ENCODE data around the gene XRCC4.

XRCC4 gene

DNA sequence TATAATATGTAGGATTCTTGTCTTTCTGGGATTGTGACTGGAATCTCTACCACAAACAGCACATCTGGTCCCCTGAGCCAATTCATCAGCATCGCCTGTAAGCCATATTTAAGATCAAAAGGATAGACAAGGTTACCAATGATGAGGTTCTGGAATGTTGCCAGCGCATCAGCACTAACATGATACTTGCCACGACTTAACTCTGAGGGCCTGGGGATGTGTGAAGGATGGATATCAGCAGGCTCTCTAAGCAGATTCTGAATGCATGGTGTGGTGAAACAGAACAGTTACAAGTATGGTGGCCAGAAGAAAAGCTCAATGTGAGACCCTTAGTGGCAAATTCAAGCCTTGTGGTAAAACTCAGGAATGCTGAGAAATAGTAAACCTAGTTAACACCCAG lies 143.0 kb downstream of the XRCC4 start:
- TF ChIP-seq GATA2 (IDR thresholded peaks at IDR 0.05; ENCODE audit: low read depth, low read length) (peak; percentile 95), GATA3 (IDR thresholded peaks at IDR 0.05; ENCODE audit: low read depth, low read length) (peak; percentile 88)

DNA sequence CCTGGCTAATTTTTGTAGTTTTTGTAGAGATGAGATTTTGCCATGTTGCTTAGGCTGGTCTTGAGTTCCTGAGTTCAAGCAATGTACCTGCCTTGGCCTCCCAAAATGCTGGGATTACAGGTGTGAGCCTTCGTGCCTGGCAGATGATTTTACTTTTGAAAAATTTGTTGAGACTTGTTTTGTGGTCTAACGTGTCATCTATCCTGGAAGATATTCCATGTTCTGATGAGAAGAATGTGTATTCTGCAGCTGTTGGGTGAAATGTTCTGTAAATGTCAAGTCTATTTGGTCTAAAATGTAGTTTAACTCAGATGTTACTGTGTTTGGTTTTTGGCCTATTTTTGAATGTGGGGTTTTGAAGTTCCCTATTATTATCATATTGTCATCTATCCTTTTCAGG lies 145.6 kb downstream of the XRCC4 start:
- TF ChIP-seq GATA2 (IDR thresholded peaks at IDR 0.05; ENCODE audit: low read depth, low read length) (no peak), GATA3 (IDR thresholded peaks at IDR 0.05; ENCODE audit: low read depth, low read length) (no peak)

DNA sequence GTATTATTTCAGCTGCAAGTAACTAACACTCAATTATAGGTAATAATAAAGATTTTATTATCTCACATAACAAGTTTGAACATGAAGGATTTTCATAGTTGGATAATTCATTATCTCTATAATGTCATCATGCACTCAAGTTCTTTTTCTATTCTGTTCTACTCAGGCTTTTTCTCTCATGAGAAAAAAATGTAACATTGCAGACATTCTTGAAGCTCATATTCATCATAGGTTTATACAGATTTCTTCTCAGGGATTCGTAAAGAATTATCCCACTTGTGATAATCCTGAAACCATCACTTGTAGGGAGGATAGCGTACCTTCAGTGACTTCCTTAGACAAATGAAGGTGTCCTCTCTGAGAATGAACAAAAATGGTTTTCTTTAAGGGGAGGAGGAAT lies 150.3 kb downstream of the XRCC4 start:
- TF ChIP-seq GATA3 (IDR thresholded peaks at IDR 0.05; ENCODE audit: low read depth, low read length) (no peak), GATA2 (IDR thresholded peaks at IDR 0.05; ENCODE audit: low read depth, low read length) (no peak)

DNA sequence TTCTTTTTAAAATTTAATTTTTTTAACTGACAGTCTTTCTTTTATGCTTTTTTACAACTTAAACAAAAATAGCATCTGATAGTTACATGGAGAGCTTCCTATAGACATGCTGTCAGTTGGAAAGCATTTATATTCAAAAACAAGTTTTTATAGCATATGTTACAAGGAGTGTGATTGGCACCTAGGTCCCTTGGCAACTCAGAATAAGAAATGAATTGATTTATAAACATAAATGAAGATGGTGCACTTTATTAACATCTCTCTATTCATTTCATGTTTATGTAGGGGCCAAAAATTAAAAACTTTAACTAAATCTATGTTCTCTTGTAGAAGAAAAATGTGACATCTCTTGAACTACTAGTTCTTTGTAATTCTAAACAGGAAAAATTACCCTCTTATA lies 153.2 kb downstream of the XRCC4 start:
- no peak for TF ChIP-seq GATA3 (IDR thresholded peaks at IDR 0.05; ENCODE audit: low read depth, low read length)
- TF ChIP-seq GATA2 (IDR thresholded peaks at IDR 0.05; ENCODE audit: low read depth, low read length) = no peak

DNA sequence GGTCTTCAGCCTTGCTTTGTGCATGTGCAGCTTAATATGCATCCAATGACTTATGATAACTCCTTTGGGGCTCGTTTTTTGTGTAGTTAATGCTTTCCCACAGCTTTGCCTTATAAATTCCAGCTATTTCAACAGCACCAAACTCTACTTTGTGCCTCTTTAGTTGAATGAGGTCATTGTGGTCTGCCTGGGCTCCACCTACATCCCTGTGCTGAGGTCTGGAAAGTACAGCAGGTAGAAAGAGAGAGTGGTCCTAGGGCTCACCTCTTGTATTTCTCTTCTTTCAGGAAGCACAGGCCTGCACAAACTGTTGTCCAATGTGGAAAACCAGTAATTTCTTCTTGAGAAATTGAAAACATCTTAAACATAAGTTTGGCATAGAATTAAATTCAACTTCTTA lies 167.2 kb downstream of the XRCC4 start:
- TF ChIP-seq GATA2 (IDR thresholded peaks at IDR 0.05; ENCODE audit: low read depth, low read length) (no peak), GATA3 (IDR thresholded peaks at IDR 0.05; ENCODE audit: low read depth, low read length) (no peak)

DNA sequence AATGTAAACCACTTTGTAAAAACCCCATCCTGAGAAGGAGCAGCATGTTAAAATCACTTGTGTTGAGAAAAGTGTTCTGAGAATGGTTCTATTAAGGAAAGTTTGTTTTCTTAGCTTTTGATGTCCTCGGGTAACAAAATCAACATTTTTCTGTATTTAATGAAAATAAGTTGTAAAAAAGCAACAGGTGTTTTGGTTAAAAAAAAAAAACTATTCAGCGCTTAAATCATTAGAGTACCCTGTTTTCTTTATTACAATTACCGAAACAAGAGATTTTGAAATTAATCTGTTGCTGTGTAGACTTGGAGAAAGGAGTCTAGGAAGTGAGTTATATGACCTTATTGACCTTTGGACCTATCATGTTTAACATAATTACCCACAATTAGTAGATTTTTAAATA lies 167.7 kb downstream of the XRCC4 start:
- TF ChIP-seq GATA3 (IDR thresholded peaks at IDR 0.05; ENCODE audit: low read depth, low read length) (no peak), GATA2 (IDR thresholded peaks at IDR 0.05; ENCODE audit: low read depth, low read length) (no peak)

DNA sequence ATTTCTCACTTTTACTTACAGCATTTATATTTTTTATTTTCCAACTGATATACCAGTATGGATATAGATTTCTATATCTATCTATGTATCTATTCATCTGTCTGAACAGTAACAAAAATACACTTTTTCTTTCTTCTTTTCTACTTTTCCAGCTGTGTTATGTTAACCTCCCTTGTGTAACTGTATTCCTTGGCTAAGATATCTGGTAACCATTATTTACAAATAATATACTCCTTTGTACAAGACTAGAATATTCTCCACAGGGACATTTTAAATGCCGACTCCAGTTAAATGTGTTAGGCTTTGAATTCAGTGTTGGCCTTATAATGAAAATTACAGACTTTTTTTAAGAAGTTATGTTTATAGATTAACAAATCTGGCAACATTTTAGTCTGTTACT lies 168.7 kb downstream of the XRCC4 start:
- TF ChIP-seq GATA2 (IDR thresholded peaks at IDR 0.05; ENCODE audit: low read depth, low read length) (no peak), GATA3 (IDR thresholded peaks at IDR 0.05; ENCODE audit: low read depth, low read length) (no peak)

DNA sequence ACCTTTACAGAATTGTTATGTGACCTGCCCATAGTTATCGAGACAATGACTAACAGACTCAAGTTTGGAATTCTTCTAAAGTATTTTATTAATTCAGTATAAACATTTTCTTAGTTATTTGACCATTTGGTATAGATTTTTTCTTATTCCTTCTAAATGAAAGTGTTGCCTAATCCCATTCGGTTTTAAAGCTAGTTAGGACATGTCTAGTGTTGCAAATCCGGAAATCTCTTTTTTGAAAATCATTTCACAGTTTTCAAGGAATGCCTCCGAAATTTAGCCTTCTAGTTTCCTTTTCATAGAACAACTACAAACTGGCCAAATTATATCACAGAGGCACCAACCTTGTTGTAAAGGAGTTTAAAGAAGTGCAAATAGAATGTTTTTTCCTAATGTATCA lies 171.8 kb downstream of the XRCC4 start:
- TF ChIP-seq GATA3 (IDR thresholded peaks at IDR 0.05; ENCODE audit: low read depth, low read length) (no peak), GATA2 (IDR thresholded peaks at IDR 0.05; ENCODE audit: low read depth, low read length) (no peak)

DNA sequence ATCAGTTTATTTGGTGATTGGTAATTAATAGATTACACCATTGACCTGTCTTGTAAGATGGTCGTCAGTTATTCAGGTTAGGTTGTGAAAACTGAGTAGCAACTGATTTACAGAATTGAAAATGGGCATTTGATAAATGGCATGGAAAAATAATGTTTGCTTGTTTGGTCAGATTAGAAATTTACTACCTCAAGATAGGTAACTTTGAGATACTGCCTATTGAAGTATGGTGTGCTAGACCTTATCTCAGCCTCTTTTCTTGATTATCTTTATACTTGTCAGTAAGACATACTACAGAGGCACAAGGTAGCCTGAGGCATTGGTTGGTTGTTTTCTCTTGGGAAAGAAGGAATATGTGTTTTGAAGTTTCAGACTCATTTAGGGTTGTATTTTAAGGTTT lies 174.5 kb downstream of the XRCC4 start:
- TF ChIP-seq GATA2 (IDR thresholded peaks at IDR 0.05; ENCODE audit: low read depth, low read length) (no peak), GATA3 (IDR thresholded peaks at IDR 0.05; ENCODE audit: low read depth, low read length) (no peak)

DNA sequence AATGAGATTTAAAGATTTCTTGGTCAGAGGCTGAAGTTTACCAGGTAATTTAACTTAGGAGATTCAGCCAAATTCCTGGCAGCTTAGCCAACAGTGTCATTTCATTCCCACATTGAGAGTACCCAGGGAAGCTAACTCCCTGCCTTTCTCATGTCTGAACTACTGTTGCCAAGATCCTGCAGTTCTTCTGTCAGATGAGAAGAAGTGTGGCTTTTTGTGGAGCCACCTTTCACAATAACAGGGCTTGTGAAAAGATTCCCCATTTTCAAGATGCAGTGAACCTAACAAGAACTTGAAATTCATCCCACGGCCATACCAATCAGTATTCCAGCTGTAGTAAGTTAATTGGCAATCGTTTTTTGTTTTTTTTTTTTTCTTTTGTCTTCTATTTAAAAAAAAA lies 176.4 kb downstream of the XRCC4 start:
- no peak for TF ChIP-seq GATA3 (IDR thresholded peaks at IDR 0.05; ENCODE audit: low read depth, low read length)
- TF ChIP-seq GATA2 (IDR thresholded peaks at IDR 0.05; ENCODE audit: low read depth, low read length) = no peak

DNA sequence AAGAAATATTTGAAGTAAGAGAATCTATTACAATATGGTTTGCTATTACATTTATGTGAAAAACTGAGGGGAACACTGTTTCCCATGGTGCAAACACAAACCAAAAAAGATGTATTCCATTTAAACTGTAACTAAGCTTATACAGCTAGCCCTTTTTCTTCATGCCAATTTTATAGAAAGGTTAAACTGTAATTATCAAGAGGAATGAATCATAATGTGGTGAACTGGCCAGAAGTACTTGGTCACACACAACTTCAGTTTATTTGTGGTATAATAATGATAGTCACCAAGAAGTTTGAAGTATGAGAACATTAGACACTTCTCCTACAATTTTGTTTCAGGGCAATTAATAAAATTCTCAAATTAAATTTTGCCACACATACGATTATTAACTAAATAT lies 177.9 kb downstream of the XRCC4 start:
- TF ChIP-seq GATA3 (IDR thresholded peaks at IDR 0.05; ENCODE audit: low read depth, low read length) (no peak), GATA2 (IDR thresholded peaks at IDR 0.05; ENCODE audit: low read depth, low read length) (no peak)

DNA sequence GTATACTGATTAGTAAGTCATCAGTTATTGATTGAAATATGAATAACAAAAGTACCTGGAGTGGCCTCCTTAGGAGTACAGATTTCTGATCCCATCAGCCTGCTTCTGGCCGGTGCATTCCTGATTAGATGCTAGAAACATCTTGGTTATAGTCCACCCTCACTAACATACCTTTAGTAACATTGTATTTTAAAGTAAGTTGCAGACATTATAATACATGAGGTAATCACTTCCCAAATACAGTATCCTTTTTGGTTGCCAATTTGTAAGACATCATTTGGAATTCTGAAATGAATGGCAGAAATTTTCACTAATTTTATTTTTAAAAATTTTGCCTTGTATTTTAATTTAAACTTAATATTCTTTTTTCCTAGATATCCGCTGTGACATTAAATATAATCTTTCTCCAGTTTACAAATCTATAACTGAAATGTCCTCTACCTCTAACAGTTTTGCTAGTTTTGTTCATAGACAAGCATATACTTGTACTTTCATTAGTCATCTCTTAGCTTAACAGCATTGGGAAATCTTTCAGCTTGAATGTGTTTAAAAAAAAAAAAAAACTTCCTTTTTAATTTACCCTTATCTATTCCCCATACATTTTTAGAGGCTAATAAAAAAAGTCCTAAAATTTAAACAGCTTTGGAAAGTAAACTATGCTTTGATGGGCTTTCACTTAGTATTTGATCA lies 178.9 kb downstream of the XRCC4 start:
- no peak for TF ChIP-seq GATA3 (IDR thresholded peaks at IDR 0.05; ENCODE audit: low read depth, low read length)
- no peak for TF ChIP-seq GATA2 (IDR thresholded peaks at IDR 0.05; ENCODE audit: low read depth, low read length)

DNA sequence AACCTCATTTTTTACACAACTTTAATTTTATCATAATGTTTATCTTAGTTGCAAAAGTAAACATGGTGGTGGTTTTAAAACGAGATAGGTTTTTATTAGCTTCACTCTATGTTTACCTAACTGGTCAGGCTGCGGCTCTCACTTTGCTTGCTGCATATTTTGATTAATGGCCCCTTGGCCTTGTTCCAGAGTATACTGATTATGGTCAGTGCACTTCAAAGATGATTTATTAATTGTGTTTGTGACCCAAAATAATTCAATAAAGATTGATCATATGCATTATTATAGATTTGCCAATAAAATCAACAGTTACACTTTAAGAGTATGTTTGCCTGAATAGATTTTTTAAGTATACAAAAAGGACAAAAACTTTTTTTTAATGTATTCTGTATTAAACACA lies 188.0 kb downstream of the XRCC4 start:
- TF ChIP-seq GATA2 (IDR thresholded peaks at IDR 0.05; ENCODE audit: low read depth, low read length) (no peak), GATA3 (IDR thresholded peaks at IDR 0.05; ENCODE audit: low read depth, low read length) (no peak)

DNA sequence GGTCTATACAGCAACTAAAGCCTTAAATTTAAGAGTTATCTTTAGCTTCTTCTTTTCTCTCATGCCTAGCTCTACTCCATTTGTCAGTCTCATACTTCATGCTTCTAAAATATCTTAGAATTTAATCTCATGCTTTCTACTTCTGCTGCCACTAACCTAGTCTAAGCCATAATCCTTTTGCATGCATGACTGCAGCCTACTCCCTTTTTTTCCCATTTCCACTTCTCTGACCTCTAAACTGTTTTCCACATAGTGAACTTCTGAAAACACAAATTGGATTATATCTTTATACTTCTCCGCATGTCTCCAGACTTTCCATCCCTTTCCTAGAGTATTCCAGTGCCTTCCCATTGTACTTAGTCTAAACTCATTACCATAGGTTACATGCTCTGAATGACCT lies 193.0 kb downstream of the XRCC4 start:
- TF ChIP-seq GATA2 (IDR thresholded peaks at IDR 0.05; ENCODE audit: low read depth, low read length) (no peak), GATA3 (IDR thresholded peaks at IDR 0.05; ENCODE audit: low read depth, low read length) (no peak)

DNA sequence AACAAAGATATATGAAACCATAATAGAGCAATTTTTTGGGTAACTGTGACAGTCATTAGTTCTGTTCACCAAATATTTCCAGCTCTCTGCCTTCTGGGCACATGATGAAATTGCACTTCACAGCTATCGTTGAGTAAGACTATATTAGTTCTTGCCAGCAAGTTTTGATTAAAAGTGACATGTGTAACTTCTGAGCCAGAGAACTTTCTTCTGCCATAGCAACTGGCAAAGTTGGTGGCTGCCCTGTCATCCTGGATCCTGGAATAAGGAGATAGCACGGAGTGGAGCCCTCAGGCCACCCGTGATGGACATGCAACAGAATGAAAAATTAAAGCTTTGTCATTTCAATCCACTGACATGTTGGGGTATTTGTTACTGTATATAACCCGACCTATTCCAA lies 199.8 kb downstream of the XRCC4 start:
- no peak for TF ChIP-seq GATA3 (IDR thresholded peaks at IDR 0.05; ENCODE audit: low read depth, low read length)
- TF ChIP-seq GATA2 (IDR thresholded peaks at IDR 0.05; ENCODE audit: low read depth, low read length) = no peak

DNA sequence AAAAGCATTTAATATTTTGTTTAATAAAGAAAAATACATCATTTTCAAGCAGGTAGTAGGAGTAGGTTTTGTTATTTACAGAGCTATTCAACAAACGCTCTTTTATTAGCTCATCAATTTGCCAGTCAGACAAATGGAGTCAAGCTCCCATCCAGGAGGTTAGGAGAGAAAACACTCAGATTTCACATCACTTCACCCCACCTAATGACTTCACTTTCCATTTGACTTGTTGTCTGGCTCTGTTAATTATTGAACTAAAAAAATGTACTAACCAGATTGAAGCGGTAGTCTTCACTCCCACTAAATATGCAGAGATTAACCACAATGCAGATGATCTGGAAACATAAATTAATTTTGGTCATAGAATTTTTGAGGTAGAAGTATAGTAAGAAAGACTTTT lies 200.6 kb downstream of the XRCC4 start:
- no peak for TF ChIP-seq GATA3 (IDR thresholded peaks at IDR 0.05; ENCODE audit: low read depth, low read length)
- no peak for TF ChIP-seq GATA2 (IDR thresholded peaks at IDR 0.05; ENCODE audit: low read depth, low read length)
